ENCODE results near the gene CDHR5. TPM values are rescaled to one million over a fixed set of nuclear protein-coding genes. Genes with fewer than 3 reads are reported as not detected.
"Not testable (repeated sequence)": the region's sequence is repeated elsewhere in the genome, so short reads cannot be mapped to it uniquely, and the experiment has no call there.

Gene CDHR5
- total RNA-seq, 2 donors from 2014 or later: 0.10 TPM; not detected in 1

GRCh38 chr11:575996-576768 lies 48.6 kb downstream of the CDHR5 start, which contains the start of gene PHRF1:
TSS of gene PHRF1 (plus strand) at chr11:576470. CDS start at chr11:581513, 5,043 bp downstream.
- intact Hi-C loops (cut with DNase I): no loop called here
- DNase-seq (ENCODE audit: low spot score): peak; percentile 98

DNA sequence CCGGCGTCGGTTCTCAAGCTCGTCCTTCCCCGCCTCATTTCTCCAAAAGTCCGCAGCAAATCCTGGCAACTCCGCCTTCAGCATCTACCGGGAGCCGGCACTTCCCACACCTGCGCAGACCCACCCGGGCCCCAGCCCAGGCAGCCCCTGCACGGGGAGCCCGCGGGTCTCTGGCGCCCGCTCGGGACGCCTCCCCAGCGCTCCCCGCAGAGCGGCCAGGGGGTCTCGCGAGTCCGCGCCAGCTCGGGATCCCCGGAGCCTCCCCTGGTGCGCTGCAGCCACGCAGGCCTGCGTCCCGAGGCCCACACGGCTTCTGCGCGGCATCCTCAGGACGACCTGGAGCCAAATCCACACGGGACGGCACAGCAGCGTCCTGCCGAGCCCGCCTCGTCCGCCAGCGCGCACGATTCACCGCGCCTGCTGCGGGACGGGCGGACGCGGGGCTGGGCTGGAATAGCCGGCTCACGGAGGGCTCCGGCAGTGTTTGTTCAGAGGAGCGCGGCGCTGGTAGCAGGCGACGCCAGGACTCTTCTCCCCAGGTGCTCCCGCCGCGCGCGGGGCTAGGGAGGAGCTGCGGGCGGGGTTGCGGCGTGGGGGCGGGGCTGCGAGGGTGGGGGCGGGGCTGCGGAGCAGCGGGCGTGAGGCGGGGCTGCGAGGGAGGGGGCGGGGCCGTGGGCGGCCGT lies 49.3 kb downstream of the CDHR5 start:
- no peak for DNase-seq (ENCODE audit: low spot score)
- intact Hi-C loops (cut with DNase I): no loop called here

DNA sequence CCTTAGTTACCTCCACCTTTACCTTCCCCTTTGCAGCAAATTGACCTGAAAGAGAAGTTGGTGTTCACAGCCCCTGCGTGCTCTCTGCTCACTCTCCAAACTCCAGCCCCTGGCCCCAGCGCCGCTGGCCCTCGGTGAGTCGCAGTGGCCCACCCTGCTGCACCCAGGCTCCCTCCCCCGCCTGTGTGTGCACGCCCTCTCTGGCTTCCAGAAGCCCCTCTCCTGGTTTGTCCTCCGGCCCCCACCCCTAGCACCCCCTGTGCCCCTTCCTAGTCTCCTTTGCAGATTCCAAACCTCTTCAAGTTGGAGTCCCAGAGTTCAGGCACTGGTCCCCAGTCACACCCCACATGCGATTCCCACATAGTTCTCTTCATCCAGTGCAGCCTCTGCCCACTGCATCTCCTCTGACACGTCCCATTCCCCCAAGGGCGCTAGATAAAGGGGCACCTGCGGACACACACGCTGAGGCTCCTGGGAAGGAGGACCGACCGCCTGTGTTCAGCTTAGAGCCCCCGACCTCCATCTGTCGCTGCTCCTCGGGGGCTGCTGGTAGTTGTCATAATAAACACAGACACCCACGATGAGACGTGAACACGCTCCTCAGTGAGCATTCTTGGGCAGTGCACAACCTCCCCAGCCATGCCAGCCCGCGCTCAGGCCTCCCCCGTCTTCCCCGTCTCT lies 50.0 kb downstream of the CDHR5 start:
- no peak for DNase-seq (ENCODE audit: low spot score)
- intact Hi-C loops (cut with DNase I): no loop called here

GRCh38 chr11:574031-574570 lies 50.7 kb downstream of the CDHR5 start:
- intact Hi-C loops (cut with DNase I); DNase-seq (ENCODE audit: low spot score): not testable (repeated sequence)

DNA sequence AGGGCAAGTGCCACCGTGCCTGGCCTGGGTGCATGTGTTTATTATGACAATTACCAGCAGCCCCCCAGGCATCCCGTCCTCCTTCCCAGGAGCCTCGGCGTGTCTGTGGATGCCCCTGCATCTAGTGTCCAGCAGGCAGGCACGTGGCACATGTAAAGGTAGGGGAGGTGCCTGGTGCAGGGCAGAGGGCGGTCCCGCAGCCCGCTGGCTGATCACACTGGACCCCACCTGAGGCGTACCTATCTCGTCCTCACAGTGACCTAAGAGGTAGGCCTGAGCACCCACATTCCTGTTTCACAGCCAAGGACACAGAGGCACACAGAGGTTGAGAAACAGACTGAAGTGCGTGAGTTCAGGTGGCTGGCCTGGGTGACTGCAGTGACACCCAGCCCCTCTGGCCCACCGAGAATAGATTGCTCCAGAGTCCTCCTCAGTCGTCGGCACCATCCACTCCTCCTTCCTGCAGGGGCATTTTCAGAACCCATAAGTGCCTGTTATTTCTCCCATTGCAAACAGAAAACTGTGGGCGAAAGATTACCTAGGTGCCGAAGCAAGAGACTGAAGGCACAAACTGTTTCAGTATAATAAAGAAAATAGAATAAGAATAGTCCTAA lies 51.5 kb downstream of the CDHR5 start:
- DNase-seq (ENCODE audit: low spot score): no peak
- intact Hi-C loops (cut with DNase I): no loop called here

- intact Hi-C loops (cut with DNase I): no loop called here
- DNase-seq (ENCODE audit: low spot score): no peak
These were observed 53.0 kb downstream of the CDHR5 start for GRCh38 chr11:571802-572185.

- no peak for DNase-seq (ENCODE audit: low spot score)
- intact Hi-C loops (cut with DNase I): no loop called here
These were observed 55.4 kb downstream of the CDHR5 start for GRCh38 chr11:569158-569885.

DNA sequence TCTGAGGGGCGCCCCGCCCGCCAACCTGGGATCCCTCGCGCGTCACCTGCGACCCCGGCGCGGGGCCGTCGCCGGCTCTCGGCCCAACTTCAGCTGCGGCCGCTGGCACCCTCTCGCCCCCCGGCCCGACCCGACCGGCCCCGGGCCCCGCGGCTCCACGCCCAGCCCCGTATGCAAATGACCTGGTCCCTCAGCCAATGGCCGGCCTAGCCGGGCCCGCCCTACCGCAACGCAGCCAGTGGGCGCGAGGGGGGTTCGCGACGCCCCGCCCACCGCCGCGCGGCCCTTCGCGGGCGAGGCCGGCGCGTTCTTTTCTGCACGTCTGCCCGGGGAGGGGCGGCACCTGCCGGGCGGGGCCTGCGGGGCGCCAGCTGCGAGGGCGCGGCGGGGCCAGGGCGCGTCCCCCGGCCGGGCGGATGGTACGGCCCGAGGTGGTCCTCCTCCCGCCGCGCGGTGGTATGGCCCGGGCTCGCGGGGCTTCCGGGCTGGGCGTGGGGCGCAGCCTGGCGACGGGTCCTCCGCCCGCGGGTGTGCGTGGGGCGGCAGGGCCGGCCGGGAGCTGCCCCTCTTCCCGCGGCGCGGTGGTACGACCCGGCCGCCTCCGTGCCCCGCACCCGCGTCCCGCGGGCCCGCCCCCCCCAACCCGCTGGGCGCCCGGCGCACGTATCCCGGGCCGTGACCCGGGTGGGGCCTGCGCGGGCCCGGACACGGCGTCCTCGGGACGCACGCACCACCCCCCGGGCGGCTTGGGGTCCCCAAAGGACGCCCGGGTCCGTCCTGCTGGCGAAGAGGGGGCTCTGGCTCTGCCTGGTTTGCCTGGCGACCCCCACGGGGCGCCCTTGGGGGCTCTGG lies 56.2 kb downstream of the CDHR5 start:
- intact Hi-C loops (cut with DNase I): no loop called here
- peak; percentile 97 for DNase-seq (ENCODE audit: low spot score)

DNA sequence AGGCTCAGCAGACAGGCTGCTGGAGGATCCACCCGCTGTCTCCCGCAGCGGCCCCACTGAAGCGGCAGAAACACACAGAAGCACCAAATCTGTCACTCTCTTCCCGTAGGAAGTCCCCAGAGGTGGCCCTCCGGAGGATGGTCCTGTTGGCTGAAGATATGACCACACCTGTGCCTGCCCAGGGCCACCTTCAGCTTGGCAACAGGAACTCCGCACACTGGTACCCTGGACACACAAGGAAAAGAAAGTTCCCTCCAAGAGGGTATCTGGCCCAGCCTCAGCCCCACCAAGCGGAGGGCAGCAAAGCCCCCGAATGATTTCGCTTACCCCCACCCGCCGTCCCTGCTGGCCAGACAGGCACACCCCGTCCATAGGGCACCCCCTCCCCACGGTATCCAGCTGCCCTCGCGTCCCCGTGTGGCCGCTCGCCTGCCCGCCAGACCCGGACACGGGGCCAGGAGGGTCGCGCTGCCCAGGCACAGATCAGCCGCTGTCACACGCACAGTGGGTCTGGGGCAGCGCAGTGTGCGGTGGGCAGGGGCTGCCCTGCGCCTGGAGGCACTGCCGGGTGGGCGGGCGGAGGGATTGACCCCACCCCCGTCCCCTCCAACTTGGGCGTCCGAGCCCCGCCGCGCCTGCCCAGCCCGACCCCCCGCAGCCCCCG lies 57.0 kb downstream of the CDHR5 start:
- DNase-seq (ENCODE audit: low spot score): no peak
- intact Hi-C loops (cut with DNase I): no loop called here

GRCh38 chr11:567011-567628 lies 57.6 kb downstream of the CDHR5 start:
- intact Hi-C loops (cut with DNase I): no loop called here
- no peak for DNase-seq (ENCODE audit: low spot score)

Small RNA genes within 50 kb of the gene (microRNA-seq; reads per million reads assigned to microRNA genes)
- 131 to 176 reads per million in 2 donors for gene MIR210 (ENCODE audit: borderline microRNAs expressed in 2 of 2)

Other genes with a start within 250 kb of the CDHR5 start
- gene PKP3, start 230.7 kb downstream of the CDHR5 start, total RNA-seq: under 1 TPM in 1 of 2 donors, not detected in 1; 0.10 TPM
- 10 to 100 TPM; 30.7 to 45.2 TPM for gene SIGIRR, start 210.0 kb downstream of the CDHR5 start, total RNA-seq
- gene ANO9, start 182.9 kb downstream of the CDHR5 start, total RNA-seq: under 1 TPM; 0.57 to 0.93 TPM
- gene PTDSS2, start 174.7 kb downstream of the CDHR5 start, total RNA-seq: 10 to 100 TPM; 16.3 to 16.7 TPM
- 100 to 1,000 TPM; 197 to 209 TPM for gene RNH1, start 117.7 kb downstream of the CDHR5 start, total RNA-seq
- gene HRAS, start 89.4 kb downstream of the CDHR5 start, total RNA-seq: 10 to 100 TPM; 37.2 to 48.5 TPM
- gene LRRC56, start 87.4 kb downstream of the CDHR5 start, total RNA-seq: under 1 TPM; 0.43 to 0.56 TPM
- gene LMNTD2, start 64.2 kb downstream of the CDHR5 start, total RNA-seq: under 1 TPM; 0.43 to 0.56 TPM
- gene RASSF7, start 64.0 kb downstream of the CDHR5 start, total RNA-seq: 1 to 10 TPM; 2.1 to 2.6 TPM
- gene PHRF1, start 48.5 kb downstream of the CDHR5 start, total RNA-seq: 10 to 100 TPM; 18.3 to 20.8 TPM
- gene IRF7, start 9.0 kb downstream of the CDHR5 start, total RNA-seq: 10 to 100 TPM; 10.3 to 16.4 TPM
- gene SCT, start 2.2 kb upstream of the CDHR5 start, total RNA-seq: not detected
- under 1 TPM; 0.48 to 0.51 TPM for gene DRD4, start 12.3 kb upstream of the CDHR5 start, total RNA-seq
- 10 to 100 TPM; 22.9 to 25.5 TPM for gene DEAF1, start 70.3 kb upstream of the CDHR5 start, total RNA-seq
- 10 to 100 TPM; 13.5 to 19.3 TPM for gene TMEM80, start 70.9 kb upstream of the CDHR5 start, total RNA-seq
- gene EPS8L2, start 81.3 kb upstream of the CDHR5 start, total RNA-seq: 10 to 100 TPM; 23.8 to 38.3 TPM
- 100 to 1,000 TPM in 1 of 2 donors, 10 to 100 TPM in 1; 76.8 to 109 TPM for gene TALDO1, start 122.5 kb upstream of the CDHR5 start, total RNA-seq
- 10 to 100 TPM; 33.0 to 38.8 TPM for gene GATD1, start 152.5 kb upstream of the CDHR5 start, total RNA-seq
- not detected for gene CEND1, start 165.1 kb upstream of the CDHR5 start, total RNA-seq
- gene SLC25A22, start 173.3 kb upstream of the CDHR5 start, total RNA-seq: 10 to 100 TPM; 10.6 to 11.2 TPM
- 1 to 10 TPM; 6.0 to 6.5 TPM for gene PIDD1, start 180.3 kb upstream of the CDHR5 start, total RNA-seq
- gene RPLP2, start 185.0 kb upstream of the CDHR5 start, total RNA-seq: 1,000 to 10,000 TPM; 1,286 to 1,386 TPM
- gene PNPLA2, start 194.0 kb upstream of the CDHR5 start, total RNA-seq: 10 to 100 TPM; 80.7 to 85.5 TPM
- gene CRACR2B, start 203.0 kb upstream of the CDHR5 start, total RNA-seq: 1 to 10 TPM; 3.5 to 4.3 TPM
- 100 to 1,000 TPM; 473 to 490 TPM for gene CD151, start 208.0 kb upstream of the CDHR5 start, total RNA-seq
- gene POLR2L, start 217.6 kb upstream of the CDHR5 start, total RNA-seq: 10 to 100 TPM; 63.9 to 91.4 TPM
- 10 to 100 TPM; 75.7 to 97.3 TPM for gene TSPAN4, start 217.9 kb upstream of the CDHR5 start, total RNA-seq

Measured in posterior vena cava (tissue), 2 donors.